ENCODE measurements around the gene CACNB1.

Gene CACNB1

DNA sequence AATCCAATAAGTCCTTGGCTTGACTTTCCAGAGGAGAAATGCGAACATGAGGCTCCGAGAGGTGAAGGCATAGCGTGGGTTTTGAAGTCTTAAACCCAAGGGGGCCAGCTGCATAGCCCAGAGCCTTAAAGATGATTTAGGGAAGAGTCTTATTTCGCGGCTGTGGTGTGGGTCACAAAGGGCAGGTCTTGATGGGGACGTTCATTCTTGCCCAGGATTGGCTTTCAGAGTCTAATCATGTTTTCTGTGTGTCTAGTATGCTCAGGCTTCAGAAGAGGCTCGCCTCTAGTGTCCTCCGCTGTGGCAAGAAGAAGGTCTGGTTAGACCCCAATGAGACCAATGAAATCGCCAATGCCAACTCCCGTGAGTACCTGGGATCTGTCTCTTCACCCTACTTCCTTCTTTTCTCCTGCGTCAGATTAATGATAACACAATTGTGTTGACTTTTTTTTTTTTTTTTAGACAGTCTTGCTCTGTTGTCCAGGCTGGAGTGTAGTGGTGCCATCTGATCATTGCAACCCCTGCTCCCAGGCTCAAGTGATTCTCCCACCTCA is 3.6 kb upstream of the CACNB1 start:
- no peak for DNase-seq (ENCODE audit: low read depth)

DNA sequence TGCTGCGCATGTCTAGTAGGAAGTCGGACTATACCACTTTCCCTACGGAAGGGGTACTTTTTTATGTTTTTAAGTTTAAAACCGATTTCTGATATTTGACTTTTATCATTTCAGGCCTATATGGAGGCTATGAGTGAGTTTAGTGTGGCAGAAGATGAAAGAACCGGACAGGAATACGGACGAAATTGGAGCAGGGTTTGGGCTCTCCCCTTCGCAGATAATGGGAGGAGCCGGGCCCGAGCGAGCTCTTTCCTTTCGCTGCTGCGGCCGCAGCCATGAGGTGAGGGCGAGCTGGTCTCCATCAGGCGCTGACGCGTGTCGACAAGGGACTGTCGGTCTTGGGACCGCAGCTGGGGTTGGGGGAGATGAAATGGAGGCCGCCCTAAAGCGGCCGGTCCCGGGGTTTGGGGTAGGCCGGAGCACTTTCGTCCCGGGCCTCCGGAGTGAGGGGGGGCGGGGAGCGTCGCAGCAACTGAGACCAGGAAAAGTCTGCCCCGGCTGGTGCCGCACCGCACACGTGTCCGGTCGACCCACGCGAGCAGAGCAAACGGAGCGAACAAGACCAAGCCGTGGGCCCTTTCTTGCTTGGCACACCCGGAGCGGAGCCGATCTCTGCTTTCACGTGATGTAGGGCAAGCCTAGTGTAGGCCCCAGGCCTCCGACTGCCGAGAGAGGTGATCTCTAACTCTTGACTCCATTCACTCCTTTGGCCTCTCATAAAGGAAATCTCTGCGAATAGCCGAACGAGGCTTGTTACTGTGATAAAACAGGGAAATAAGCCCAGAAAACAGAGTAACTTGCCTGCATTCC is 2.8 kb upstream of the CACNB1 start, which contains the start of gene RPL19:
RPL19 (plus strand) TSS at position 214 of the 810 bp plus-strand sequence; CDS start at position 276, 62 bp downstream.
- DNase-seq (ENCODE audit: low read depth), result peak; percentile 36

DNA sequence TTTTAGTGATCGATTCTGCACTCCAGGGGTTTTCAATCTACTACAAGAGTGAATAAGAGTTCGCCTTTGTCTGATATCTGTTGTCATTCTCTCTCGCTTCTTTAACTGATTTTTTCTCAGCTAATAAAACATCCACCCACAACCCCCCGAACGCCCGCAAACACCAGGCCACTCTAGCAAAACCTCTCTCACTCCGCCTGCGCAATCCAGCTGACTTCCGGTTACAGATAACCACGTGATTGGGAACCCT is 2.3 kb upstream of the CACNB1 start:
- DNase-seq (ENCODE audit: low read depth), result peak; percentile 95

DNA sequence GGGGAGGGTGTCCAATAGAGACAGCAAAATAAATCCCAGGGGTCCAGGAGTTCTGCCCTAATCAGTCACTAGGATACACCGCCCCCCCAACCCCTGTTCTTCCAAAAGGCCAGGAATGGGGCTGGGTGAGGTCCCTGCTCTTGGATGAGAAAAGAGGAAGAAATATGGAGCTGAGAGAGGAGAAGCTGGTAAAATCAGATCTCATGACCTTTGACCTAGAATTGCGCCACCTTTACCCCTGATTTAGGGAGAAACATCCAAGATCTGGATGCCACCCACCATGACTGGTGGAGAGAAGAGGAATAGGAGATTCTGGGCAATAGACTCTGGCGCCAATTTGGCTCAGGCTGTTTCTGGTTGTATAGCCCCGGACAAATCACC is 707 bp upstream of the CACNB1 start:
- no peak for DNase-seq (ENCODE audit: low read depth)

DNA sequence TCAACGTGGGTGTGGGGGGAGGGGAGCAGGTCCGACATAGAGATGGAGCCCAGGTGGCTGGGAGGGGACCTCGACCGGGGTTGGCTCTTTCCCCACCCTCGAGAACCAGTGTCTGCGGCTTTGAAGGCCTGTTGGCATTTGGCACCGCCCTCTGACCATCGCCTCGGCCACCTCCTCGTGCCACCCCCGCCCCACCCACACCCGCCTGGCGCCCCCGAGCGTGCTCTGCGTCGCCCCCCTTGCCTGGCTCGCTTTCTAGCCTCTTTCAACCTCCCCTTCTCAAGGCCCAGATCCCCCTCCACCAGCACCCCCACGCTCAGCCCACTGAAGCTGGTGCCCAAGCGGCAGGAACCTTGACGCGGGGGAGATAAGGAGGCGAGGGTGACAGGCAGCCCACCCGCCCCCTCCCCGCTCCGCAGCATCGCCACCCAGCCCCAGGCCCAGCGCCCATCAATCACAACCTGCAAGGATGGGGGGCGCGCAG is 619 bp downstream of the CACNB1 start:
- no peak for DNase-seq (ENCODE audit: low read depth)

DNA sequence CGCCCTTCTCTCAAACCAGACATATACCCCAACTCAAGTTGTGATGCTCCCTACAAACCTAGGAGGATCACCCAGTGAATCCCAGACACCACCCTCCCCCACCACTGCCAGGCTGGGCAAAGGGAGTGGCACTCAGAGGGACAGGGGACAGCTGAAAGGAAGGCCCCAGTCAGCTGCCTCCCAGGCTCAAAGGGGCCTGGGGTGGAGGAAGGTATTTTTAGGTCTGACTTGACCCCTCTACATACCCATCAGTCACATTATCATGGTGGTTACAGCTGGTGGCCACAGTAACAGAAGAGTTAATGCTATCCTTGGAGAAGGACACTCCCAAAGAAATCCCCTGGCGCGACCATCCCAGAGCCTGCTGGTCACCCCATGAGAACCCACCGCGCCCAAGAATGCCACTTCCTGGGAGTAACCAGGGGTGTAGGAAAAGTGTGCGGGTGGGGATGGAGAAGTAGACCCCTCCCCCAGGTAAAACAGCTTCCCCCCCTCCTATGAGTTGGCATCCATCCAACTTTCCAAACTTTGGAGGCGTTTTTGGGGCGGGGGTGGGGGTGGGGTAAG is 1.1 kb downstream of the CACNB1 start:
- no peak for DNase-seq (ENCODE audit: low read depth)

DNA sequence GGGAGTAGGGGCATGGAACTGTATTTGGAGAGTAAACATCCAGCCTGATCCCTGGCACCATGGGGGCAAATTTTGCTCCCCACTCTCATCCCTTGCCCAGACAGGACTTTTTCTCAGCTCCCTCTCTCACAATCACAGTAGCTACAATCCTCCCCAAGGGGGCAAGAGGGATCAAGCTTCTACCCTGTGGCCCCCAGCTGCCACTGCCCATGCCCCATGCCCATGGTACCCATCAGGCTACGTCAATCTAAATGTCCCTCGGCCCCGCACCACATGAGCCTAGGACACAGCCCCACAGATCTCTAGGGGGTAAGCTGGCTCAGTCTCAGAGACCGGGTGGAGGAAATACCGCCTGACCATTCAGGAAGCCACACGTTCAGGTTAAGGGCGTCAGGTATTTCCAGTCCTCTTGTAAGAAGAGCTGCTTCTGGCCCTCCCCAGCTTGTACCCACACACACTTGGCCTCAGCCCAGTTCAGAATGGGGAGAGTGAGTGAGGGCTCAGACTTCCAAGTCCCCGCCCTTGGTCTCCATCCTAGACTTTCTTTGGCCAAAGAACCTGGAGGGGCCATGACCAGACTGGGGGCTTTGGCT is 1.8 kb downstream of the CACNB1 start:
- no peak for DNase-seq (ENCODE audit: low read depth)

DNA sequence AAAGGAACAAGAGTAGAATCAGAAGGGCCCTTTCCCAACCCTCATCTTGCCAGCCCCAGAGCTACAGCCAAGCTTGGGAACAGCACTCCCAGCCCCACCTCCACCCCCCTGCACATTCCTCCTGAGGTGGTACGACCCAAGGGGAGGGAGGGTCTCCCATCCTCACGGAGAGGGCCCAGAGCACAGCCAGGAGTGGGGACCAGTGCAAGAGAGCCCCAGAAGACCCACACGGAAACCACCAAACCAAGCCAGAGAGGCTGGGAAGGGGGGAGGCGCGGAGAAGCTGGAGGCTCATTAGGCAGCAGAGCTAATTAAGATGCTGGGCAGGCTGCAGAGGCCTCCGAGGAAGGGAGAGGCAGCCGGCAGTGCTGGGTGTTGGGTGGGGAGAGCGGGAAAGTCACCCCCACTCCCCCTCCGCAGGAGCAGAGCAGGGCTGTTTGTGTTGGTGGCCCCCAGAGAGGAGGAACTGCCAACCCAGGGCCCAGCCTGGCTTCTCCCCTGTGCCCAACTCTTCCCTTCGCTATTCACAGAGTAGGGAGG is 2.4 kb downstream of the CACNB1 start:
- DNase-seq (ENCODE audit: low read depth), result no peak

DNA sequence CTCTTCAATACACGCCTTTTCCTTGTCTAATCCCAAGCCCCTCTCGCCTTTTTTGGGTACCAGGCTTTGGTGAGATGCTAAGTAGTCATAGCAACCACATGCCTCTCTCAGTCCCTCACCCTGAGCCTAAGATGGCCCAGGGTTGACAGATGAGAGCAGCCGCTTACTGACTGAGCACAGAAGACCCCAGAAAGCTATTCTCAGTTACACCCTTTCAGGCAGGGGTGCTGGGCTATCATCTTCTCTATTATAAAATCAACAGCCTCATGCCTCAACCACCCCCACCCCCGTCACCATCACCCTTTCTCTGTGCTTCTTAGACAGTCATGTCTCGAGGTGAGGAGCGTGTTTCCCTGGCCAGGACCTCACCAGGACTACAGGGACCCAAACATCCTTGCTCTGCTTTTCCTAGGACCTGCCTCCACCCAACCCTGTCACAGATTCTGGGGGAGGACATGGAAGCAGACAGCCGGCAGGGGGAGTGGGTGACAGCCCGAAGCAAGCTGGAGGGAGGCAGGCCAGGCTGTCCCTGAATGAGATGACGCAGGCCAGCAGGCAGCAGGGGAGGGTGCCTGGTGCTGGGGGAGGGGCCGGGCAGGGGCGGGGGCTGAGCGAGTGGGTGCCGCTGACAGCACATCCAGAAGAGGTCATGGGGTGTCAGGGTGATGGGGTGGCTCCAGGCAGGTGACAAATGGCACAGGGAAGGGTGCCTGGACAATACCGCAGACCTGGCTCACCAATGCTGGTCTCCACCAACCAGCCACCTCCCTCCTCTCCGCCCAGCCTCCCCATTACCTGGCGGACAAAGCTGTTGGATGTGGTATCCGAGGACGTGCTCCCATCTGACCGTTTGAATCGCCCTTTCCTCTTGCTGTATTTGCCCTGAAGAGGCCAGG is 3.1 kb downstream of the CACNB1 start:
- DNase-seq (ENCODE audit: low read depth), result peak; percentile 38

DNA sequence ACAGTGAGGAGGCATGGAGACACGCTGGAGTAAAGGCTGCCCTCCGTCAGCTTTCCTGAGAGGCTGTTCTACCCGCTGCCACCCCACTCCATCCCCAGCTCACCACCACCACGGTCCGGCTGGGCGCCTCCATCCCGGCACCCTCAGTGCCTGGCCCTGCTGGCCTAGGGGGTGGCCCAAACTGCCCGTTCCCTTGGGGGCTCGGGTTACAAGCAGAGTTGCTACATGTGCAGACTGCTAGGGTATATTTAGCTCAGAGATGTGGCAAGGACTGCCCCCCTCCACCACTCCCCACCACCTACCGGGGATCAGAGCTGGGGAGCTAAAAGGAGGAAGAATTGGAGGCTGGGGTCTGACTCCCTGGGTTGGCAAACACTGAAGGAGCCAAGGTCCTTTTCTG is 4.1 kb downstream of the CACNB1 start:
- DNase-seq (ENCODE audit: low read depth), result no peak

DNA sequence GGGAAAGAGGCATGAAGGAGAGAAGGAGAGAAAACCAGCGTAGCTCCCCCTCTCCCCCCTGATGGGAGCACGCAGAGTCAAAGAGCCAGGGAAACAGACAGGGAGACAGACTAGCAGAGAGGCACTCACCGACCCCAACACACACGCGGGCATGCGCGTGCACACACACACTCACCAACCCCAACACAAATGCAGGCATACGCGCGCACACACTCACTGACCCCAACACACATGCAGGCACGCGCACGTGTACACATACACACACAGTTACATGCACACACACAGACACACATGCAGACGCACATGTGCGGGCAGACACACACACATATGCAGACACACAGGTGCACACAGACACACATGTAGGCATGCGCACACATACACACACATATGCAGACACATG is 4.6 kb downstream of the CACNB1 start:
- DNase-seq (ENCODE audit: low read depth), result no peak

DNA sequence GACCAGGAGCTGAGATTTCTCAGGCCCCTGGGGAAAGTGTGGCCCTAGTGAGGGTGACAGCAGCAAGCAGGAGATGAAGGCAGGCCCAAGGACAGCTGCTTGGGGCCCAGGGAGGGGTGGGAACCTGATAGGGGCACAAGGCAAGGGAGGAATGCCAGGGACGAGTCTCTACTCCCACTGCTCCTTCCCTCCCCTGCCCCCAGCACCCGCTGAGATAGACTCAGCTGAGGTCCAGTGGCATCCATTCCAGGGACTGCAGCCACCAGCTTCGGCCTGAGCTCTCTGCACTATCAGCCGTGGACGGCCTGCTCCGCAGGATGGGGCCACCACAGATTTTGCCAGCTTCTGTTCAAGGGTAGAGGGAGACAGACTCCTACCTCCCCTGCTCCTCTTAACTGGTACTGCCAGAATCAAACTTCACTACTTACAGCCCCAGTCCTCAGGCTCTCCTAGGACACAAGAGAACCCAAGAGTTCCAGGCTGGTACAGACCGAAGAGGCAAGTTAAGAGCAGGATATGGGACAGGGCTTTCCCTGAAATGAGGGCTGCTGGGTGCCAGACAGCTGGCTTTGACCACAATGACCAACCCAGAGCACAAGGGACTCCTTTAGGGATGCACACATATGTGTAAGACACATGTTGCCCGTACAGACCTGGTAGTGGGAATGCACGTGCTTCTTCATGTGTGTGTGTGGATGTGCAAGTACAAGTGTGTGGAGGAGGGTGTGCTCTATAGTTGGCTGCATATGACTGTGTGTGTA is 5.5 kb downstream of the CACNB1 start:
- DNase-seq (ENCODE audit: low read depth), result no peak

DNA sequence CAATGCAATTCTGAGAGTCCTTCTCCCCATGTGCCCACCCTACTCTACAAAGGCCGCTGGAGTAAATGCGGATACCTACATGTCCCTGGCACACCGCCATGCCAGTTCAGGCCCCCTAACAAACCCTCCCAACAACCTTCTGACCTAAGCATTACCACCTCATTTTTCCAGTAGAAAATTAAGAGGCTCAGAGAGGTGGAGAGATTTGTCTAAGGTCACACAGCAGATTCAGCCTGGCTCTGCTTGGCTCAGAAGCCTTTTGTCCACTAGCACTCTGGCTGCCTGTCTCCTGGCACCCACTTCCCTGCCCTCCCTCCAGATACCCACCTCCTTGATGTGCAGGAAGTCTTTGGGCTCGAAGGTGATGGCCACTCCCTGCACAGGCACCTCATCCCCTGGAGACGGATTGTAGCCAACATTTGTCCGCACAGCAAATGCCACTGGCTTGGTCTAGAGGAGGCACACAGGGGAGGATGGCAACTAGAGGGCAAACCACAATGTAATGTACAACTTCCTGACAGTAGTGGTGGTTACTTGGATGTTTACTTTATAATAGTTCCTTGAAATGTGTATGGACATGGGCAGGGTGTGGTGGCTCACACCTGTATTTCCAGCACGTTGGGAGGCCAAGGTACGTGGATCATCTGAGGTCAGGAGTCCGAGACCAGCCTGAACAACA is 10.2 kb downstream of the CACNB1 start:
- DNase-seq (ENCODE audit: low read depth), result no peak

DNA sequence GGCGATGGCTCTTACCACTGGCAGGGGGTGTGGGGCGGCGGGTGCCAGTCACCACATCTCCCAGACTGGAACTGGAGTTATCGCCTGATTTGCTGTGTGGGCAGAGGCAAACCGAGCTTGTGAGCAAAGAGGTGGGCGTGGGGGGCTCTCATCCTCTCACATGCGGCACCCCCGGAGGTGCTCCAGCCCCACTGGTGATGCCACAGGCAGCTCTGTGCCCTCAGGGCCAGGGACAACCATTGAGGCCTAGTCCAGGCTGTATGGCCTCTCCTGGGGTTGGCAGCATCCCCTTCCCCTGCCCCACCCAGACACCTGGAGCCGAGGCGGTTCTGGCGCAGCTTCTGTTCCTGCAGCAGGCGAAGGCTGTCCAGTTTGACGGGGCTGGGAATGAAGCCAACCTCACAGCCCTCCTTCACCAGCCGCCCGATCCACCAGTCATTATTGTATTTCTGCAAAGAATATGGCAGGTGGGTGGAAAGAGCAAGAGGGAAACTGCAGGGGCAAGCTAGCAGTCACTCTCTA is 10.9 kb downstream of the CACNB1 start:
- DNase-seq (ENCODE audit: low read depth), result no peak

DNA sequence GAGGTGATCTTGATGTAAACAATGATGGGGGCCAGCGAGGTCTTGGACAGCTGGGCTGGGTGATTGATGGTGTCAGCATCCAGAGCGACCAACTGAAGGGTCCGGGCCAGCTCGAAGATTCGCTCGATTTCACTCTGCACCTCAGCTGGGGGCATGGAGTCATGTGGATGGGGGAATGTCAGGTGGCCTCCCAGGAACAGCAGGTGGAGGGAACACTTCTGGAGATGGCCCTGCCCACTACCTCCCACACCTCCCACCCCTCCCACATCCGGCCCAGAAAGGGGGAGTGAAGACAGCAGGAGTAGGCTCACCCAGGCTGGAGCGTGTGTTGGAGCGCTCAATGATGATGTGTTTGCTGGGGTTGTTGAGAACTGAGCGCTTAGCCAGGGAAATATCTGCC is 13.7 kb downstream of the CACNB1 start:
- no peak for DNase-seq (ENCODE audit: low read depth)

DNA sequence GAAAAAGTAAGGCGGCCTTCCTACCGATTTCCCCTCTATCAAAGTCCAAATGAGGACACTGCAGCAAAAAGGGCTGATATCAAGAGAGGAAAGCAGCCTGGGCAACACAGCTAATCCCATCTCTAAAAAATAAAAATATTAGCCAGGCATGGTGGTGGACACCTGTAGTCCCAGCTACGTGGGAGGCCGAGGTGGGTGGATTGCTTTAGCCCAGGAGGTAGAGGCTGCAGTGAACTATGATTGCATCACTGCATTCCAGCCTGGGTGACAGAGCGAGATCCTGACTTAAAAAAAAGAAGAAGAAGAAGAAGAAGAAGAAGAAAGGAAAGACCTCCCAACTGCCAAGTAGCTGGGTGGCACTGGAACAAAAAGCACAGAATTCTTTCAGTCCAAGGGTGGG is 14.4 kb downstream of the CACNB1 start:
- no peak for DNase-seq (ENCODE audit: low read depth)

DNA sequence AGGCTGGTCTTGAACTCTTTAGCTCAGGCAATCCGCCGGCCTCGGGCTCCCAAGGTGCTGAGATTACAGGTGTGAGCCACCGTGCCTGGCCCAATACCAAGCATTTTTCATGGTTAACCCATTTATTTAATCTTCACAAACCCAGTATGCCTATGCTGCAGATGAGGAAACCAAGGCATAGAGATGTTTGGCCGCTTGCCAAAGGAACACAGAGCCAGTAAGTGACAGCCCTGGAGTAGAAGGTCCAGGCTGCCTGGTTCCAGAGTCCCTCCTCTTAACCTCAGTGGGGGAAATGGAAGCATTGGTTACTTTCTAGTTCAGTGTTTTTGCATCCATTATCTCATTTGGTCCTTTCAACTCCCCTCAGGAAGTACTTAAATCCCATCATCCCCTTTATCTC is 16.2 kb downstream of the CACNB1 start:
- DNase-seq (ENCODE audit: low read depth), result no peak

DNA sequence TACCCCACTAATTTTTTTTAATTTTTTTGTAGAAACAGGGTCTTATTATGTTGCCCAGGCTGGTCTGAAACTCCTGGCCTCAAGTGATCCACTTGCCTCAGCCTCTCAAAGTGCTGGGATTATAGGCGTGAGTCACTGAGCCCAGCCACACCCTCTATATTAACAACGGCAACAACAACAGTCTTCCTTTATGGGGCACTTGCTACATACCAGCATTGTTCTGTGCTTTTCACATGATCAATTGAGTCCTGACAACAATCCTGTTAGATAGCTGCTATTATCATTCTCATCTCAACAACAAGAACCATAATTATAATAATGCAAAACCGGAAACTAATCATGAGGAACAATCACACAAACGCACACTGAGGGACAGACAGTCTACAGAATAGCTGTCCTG is 18.9 kb downstream of the CACNB1 start:
- peak; percentile 53 for DNase-seq (ENCODE audit: low read depth)

DNA sequence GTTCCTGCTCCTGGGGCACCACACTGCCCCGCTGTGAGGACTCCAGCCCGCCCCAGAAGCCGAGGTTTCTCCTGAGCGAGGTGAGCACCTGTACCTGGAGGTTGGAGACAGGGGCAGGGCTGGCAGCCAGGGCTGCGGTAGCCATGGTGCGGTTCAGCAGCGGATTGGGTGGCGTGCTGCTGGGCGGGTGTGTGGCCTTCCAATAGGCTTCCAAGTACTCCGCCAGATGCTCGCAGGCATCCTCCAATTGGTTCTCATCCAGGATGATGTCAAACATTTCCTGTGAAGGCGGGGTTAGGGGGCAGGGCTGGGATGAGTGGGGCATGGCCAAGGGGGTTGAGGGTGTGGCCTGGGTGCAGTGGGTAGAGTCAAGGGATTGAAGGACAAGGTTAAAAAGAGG is 20.2 kb downstream of the CACNB1 start:
- no peak for DNase-seq (ENCODE audit: low read depth)

DNA sequence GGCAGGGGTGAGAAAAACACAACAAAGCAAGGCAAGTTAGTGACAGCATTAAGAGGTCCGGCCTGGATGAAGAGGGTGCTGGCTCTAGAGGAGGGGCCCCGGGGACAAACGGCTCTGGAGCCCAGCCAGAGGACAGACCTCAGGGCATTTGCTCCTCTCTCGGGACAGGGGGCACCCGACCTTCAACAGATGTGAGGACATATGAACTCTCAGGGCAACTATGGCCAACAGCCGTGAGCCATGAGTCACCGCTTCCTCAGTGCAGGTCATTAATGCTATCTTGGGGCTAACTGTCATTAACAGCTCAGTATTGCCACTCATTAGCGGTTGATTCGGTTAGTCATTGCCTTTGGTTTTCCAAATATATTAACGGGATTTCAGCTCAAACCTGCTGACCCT is 21.8 kb downstream of the CACNB1 start:
- DNase-seq (ENCODE audit: low read depth), result no peak

Data from amniotic epithelial cell (primary cell).